GM23338 (cell line): ENCODE measurements around the gene FCN1. TPM values are rescaled to one million over a fixed set of nuclear protein-coding genes. Genes with fewer than 3 reads are reported as not detected.

Source experiments
- ATAC-seq: fragments of 200-7000 bp; cut with Tn5 transposase; 3 replicates; pipeline ENCODE4 v1.9.1; 2020
- DNase-seq: peaks from one replicate; pipeline ENCODE4 v3.0.0-alpha.2; 2015; ENCODE audit warnings: low spot score
- H2AFZ ChIP-seq: fragments of 200-600 bp; sonication (generic); 2 replicates; pipeline ENCODE4 v1.8.0; 2016; ENCODE audit warnings: antibody characterized with exemption, mild to moderate bottlenecking, moderate library complexity
- H3F3A ChIP-seq: fragments of 200-600 bp; sonication (generic); replicated peaks from 2 replicates; pipeline ENCODE4 v1.8.0; 2017; ENCODE audit warnings: antibody characterized with exemption, mixed run types, low read depth
- H3K27ac ChIP-seq: fragments of 200-600 bp; sonication (generic); 2 replicates; pipeline ENCODE4 v1.6.1; 2016; ENCODE audit warnings: low read depth
- H3K27me3 ChIP-seq: fragments of 200-600 bp; sonication (generic); 2 replicates; pipeline ENCODE4 v1.8.0; 2016; ENCODE audit warnings: mild to moderate bottlenecking, mixed run types, moderate library complexity; ENCODE audit not compliant: insufficient read depth
- H3K36me3 ChIP-seq: fragments of 200-600 bp; sonication (generic); 2 replicates; pipeline ENCODE4 v1.8.0; 2016; ENCODE audit warnings: mild to moderate bottlenecking; ENCODE audit not compliant: insufficient read depth
- H3K4me1 ChIP-seq: fragments of 200-600 bp; sonication (generic); 2 replicates; pipeline ENCODE4 v1.8.0; 2016; ENCODE audit warnings: mild to moderate bottlenecking, moderate library complexity; ENCODE audit not compliant: insufficient read depth
- H3K4me2 ChIP-seq: fragments of 200-600 bp; sonication (generic); 2 replicates; pipeline ENCODE4 v1.7.1; 2017; ENCODE audit warnings: mixed run types
- H3K4me3 ChIP-seq: fragments of 200-600 bp; sonication (generic); 2 replicates; pipeline ENCODE4 v1.6.1; 2016; ENCODE audit warnings: mixed run types
- H3K79me2 ChIP-seq: fragments of 200-600 bp; sonication (generic); replicated peaks from 2 replicates; pipeline ENCODE4 v1.8.0; 2017; ENCODE audit warnings: mild to moderate bottlenecking; ENCODE audit not compliant: insufficient read depth
- H3K9me2 ChIP-seq: fragments of 200-600 bp; sonication (generic); 2 replicates; pipeline ENCODE4 v1.8.0; 2017; ENCODE audit not compliant: insufficient read depth
- H4K20me1 ChIP-seq: fragments of 200-600 bp; sonication (generic); replicated peaks from 2 replicates; pipeline ENCODE4 v1.8.0; 2017; ENCODE audit warnings: mild to moderate bottlenecking; ENCODE audit not compliant: insufficient read depth
- H3K27ac Mint-ChIP-seq: 2 replicates; pipeline ENCODE4 v1.8.0; 2020; ENCODE audit warnings: inconsistent platforms, mild to moderate bottlenecking, moderate library complexity, mixed read lengths
- H3K27me3 Mint-ChIP-seq: 3 replicates; pipeline ENCODE4 v1.8.0; 2022; ENCODE audit warnings: low read depth, mild to moderate bottlenecking, moderate library complexity, mixed read lengths, inconsistent platforms; ENCODE audit not compliant: insufficient read depth, poor library complexity
- H3K36me3 Mint-ChIP-seq: 3 replicates; pipeline ENCODE4 v1.8.0; 2021; ENCODE audit warnings: low read depth, mild to moderate bottlenecking, inconsistent platforms, moderate library complexity, mixed read lengths
- H3K4me1 Mint-ChIP-seq: 3 replicates; pipeline ENCODE4 v1.8.0; 2020; ENCODE audit warnings: mild to moderate bottlenecking, inconsistent platforms, mixed read lengths
- H3K4me3 Mint-ChIP-seq: 3 replicates; pipeline ENCODE4 v1.8.0; 2021; ENCODE audit warnings: moderate library complexity, mild to moderate bottlenecking, inconsistent platforms, mixed read lengths
- H3K9me3 Mint-ChIP-seq: 3 replicates; pipeline ENCODE4 v1.8.0; 2020; ENCODE audit warnings: moderate library complexity, mild to moderate bottlenecking, inconsistent platforms, mixed read lengths
- CREB1 ChIP-seq: fragments of 250-450 bp; sonication (Bioruptor Pico); IDR thresholded peaks from 2 replicates; pipeline ENCODE4 v1.5.0; 2020; ENCODE audit warnings: low read depth, mild to moderate bottlenecking, moderate library complexity
- CTCF ChIP-seq, 2 experiments: fragments of 200-600 bp in 1 of 2; sonication (generic) in 1 of 2; conservative IDR thresholded peaks; 2 replicates each; pipeline versions ENCODE4 v1.5.1 to v1.6.1; 2016 to 2017; ENCODE audit warnings: antibody characterized with exemption in 2 of 2, low read depth in 2 of 2, mild to moderate bottlenecking in 2 of 2, moderate library complexity in 1 of 2
- ETS1 ChIP-seq: IDR thresholded peaks from 2 replicates; pipeline ENCODE4 v1.6.1; 2016; ENCODE audit warnings: antibody characterized with exemption
- EZH2 ChIP-seq: fragments of 200-600 bp; sonication (generic); IDR thresholded peaks from one replicate; pipeline ENCODE4 v1.8.0; 2017; ENCODE audit warnings: antibody characterized with exemption, mild to moderate bottlenecking, low read depth; ENCODE audit not compliant: unreplicated experiment
- JUNB ChIP-seq: IDR thresholded peaks from one replicate; pipeline ENCODE4 v1.6.1; 2016; ENCODE audit warnings: antibody characterized with exemption; ENCODE audit not compliant: unreplicated experiment
- POLR2AphosphoS5 ChIP-seq: IDR thresholded peaks from 2 replicates; pipeline ENCODE4 v1.6.1; 2016; ENCODE audit warnings: antibody characterized with exemption, low read depth
- REST ChIP-seq: IDR thresholded peaks from one replicate; pipeline ENCODE4 v1.6.1; 2018; ENCODE audit warnings: antibody characterized with exemption; ENCODE audit not compliant: unreplicated experiment
- ZNF114 ChIP-seq: fragments of 250-450 bp; sonication (Bioruptor Pico); IDR thresholded peaks from 2 replicates; pipeline ENCODE4 v1.5.0; 2020; ENCODE audit warnings: mild to moderate bottlenecking, moderate library complexity
- ZNF331 ChIP-seq: fragments of 250-450 bp; sonication (Bioruptor Pico); IDR thresholded peaks from 2 replicates; pipeline ENCODE4 v1.5.0; 2020; ENCODE audit warnings: low read depth, mild to moderate bottlenecking, moderate library complexity
- ZNF462 ChIP-seq: fragments of 250-450 bp; sonication (Bioruptor Pico); IDR thresholded peaks from 2 replicates; pipeline ENCODE4 v1.5.0; 2020; ENCODE audit warnings: mild to moderate bottlenecking, moderate library complexity
- polyA plus RNA-seq: library from polyadenylated mRNA; unstranded; fragments of >200 nt; fragmentation: Nextera tagmentation; extraction: Ambion mirVana; gene quantifications from 2 replicates; pipeline ENCODE4 v1.2.1, GENCODE V29; 2016
- total RNA-seq: library from RNA; depleted of rRNA; stranded (reverse); fragments of >200 nt; shearing (Covaris generic); gene quantifications from 2 replicates; pipeline ENCODE4 v1.2.3, GENCODE V29; 2014

Gene FCN1
- total and polyA plus RNA-seq, 2 experiments from 2014 or later: not detected

- no peak for TF ChIP-seq ZNF462
- no peak for TF ChIP-seq CTCF (conservative IDR thresholded peaks at IDR 0.05; ENCODE audit: low read depth in 2 of 2)
- TF ChIP-seq ZNF114 (CRISPR knock-in tag): no peak
- TF ChIP-seq CREB1 (CRISPR knock-in tag): no peak
Measured at GRCh38 chr9:134942788-134943184, 25.1 kb upstream of the FCN1 start (continued).

- ATAC-seq: no peak
- no peak overlapping the region for H3K27ac ChIP-seq
- no peaks in the 10 kb centered on the region for H3K9me3 Mint-ChIP-seq
- no peak for TF ChIP-seq POLR2AphosphoS5
- TF ChIP-seq EZH2: no peak
- TF ChIP-seq ETS1: no peak
- no peak for TF ChIP-seq JUNB
- TF ChIP-seq CREB1 (CRISPR knock-in tag): no peak
- TF ChIP-seq REST: no peak
- TF ChIP-seq ZNF331: no peak
Measured at GRCh38 chr9:134942011-134942787, 24.5 kb upstream of the FCN1 start.

More at GRCh38 chr9:134942011-134942787, 24.5 kb upstream of the FCN1 start:
- Histone ChIP-seq H3K36me3 (no peaks in the 10 kb centered on the region), H3K4me2 (no peak overlapping the region), H3K9me2 (no peaks in the 10 kb centered on the region), H4K20me1 (no peaks in the 10 kb centered on the region), H3K79me2 (no peaks in the 10 kb centered on the region), H2AFZ (peak overlapping the region; percentile 52; the same call in 1 of the 2 replicates), H3F3A (no peaks in the 10 kb centered on the region), H3K27me3 (no peaks in the 10 kb centered on the region), H3K4me1 (no peaks in the 10 kb centered on the region), H3K4me3 (no peak overlapping the region)
- Mint-ChIP-seq H3K27me3 (peaks cover 5% of the 10 kb centered on the region), H3K36me3 (no peaks in the 10 kb centered on the region; the same call in 2 of the 3 replicates), H3K4me1 (peaks cover 8% of the 10 kb centered on the region), H3K4me3 (no peak overlapping the region), H3K27ac (no peak overlapping the region)
- no peak for DNase-seq
